Glutamatergic neuron (in vitro differentiated cells): ENCODE measurements around the gene MS4A18. TPM values are rescaled to one million over a fixed set of nuclear protein-coding genes. Genes with fewer than 3 reads are reported as not detected.

Experiments
- DNase-seq: peaks from one replicate; pipeline ENCODE4 v3.0.0; 2022
- H3K27ac Mint-ChIP-seq: one replicate; pipeline ENCODE4 v1.8.0; 2020; ENCODE audit warnings: mild to moderate bottlenecking, mixed read lengths, inconsistent platforms; ENCODE audit not compliant: unreplicated experiment
- H3K27me3 Mint-ChIP-seq: one replicate; pipeline ENCODE4 v1.8.0; 2020; ENCODE audit warnings: mild to moderate bottlenecking, moderate library complexity, mixed read lengths, inconsistent platforms; ENCODE audit not compliant: unreplicated experiment
- H3K36me3 Mint-ChIP-seq: one replicate; pipeline ENCODE4 v1.8.0; 2020; ENCODE audit warnings: mild to moderate bottlenecking, mixed read lengths, inconsistent platforms; ENCODE audit not compliant: unreplicated experiment
- H3K4me1 Mint-ChIP-seq: one replicate; pipeline ENCODE4 v1.8.0; 2020; ENCODE audit warnings: mild to moderate bottlenecking, low read depth, mixed read lengths, inconsistent platforms; ENCODE audit not compliant: unreplicated experiment
- H3K4me3 Mint-ChIP-seq: one replicate; pipeline ENCODE4 v1.8.0; 2020; ENCODE audit warnings: mild to moderate bottlenecking, mixed read lengths, inconsistent platforms; ENCODE audit not compliant: unreplicated experiment
- H3K9me3 Mint-ChIP-seq: one replicate; pipeline ENCODE4 v1.8.0; 2020; ENCODE audit warnings: mild to moderate bottlenecking, moderate library complexity, mixed read lengths, inconsistent platforms; ENCODE audit not compliant: unreplicated experiment
- total RNA-seq: library from RNA; stranded (reverse); fragmentation: NEBNext Ultra II Directional; extraction: Animal tissue kit (Norgen Biotek cat#: 25700); gene quantifications from one replicate; pipeline ENCODE4 v1.2.1, GENCODE V29; 2021; ENCODE audit not compliant: unreplicated experiment
- TF ChIP-seq, protein P1 (sequence below): fragments of 200-600 bp; sonication (generic); IDR thresholded peaks from one replicate; pipeline ENCODE4 v1.5.0; 2021; ENCODE audit not compliant: partially characterized antibody, unreplicated experiment

The MS4A18 gene
- total RNA-seq, 1 donor from 2014 or later: not detected

DNA sequence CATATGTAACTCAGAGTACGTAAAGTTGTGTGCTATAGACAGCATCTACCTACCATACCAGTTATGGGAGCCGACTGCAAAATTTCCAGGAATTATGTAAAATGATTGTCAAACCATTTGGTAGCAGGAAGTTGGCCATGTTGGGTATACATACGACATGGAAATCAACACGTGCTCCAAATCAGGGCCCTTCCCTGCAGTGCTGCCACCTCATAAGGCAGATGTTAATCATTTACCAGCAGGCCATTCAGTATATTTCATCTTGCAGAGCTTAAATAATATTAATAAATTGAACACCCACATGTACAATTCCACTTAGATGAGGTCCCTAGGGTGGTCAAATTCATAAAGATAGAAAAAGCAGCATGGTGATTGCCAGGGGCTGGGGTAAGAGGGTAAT, 9.8 kb downstream of the MS4A18 start:
- Mint-ChIP-seq H3K4me1 (no peaks in the 10 kb centered on the region), H3K4me3 (no peak overlapping the region), H3K27me3 (no peaks in the 10 kb centered on the region), H3K9me3 (peaks cover 2% of the 10 kb centered on the region), H3K27ac (no peak overlapping the region), H3K36me3 (no peaks in the 10 kb centered on the region)
- DNase-seq: no peak
- TF ChIP-seq, protein P1, sequence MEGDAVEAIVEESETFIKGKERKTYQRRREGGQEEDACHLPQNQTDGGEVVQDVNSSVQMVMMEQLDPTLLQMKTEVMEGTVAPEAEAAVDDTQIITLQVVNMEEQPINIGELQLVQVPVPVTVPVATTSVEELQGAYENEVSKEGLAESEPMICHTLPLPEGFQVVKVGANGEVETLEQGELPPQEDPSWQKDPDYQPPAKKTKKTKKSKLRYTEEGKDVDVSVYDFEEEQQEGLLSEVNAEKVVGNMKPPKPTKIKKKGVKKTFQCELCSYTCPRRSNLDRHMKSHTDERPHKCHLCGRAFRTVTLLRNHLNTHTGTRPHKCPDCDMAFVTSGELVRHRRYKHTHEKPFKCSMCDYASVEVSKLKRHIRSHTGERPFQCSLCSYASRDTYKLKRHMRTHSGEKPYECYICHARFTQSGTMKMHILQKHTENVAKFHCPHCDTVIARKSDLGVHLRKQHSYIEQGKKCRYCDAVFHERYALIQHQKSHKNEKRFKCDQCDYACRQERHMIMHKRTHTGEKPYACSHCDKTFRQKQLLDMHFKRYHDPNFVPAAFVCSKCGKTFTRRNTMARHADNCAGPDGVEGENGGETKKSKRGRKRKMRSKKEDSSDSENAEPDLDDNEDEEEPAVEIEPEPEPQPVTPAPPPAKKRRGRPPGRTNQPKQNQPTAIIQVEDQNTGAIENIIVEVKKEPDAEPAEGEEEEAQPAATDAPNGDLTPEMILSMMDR: no peak

DNA sequence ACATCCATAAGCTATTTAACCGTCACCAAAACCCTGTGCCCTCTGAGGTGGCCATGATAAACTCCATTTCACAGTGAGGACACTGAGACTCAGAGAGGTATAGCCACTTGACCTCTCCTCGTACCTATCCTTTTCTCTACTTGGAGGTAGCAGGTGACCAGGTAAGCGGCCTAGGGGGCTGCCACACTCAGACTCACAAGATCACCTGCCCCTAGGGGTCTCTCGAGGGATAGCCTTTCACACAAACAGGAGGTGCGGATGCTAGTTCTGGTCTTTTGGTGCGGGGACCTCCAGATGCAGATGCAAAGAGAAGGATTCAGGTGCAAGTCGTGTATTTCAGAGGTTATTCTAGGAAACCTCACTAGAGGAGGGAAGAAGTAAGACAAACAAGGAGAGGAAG, 14.6 kb downstream of the MS4A18 start:
- Mint-ChIP-seq H3K9me3 (peaks cover 4% of the 10 kb centered on the region), H3K27me3 (peaks cover 2% of the 10 kb centered on the region), H3K36me3 (peaks cover 4% of the 10 kb centered on the region), H3K4me3 (no peak overlapping the region), H3K27ac (no peak overlapping the region), H3K4me1 (no peaks in the 10 kb centered on the region)
- TF ChIP-seq, protein P1: no peak
- DNase-seq: no peak

DNA sequence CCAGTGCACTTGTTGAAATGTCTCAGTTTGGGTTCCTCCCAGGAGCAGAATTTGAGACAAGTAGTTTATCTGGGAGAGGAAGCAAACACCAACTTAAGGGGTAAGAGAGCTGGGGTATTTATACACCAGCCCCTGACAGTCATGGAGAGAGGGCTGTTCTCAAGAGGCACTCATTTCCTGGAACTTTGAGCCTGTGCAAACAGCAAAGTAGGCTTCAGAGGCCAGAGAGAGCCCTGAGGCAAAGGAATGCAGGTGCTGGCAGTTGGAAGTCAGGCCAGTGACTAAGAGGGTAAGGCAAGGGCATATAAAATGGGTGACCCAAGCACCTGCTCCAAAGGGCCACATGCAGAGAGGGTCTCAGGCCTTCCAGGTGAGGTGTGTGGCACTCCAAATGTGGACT, 16.1 kb downstream of the MS4A18 start:
- Mint-ChIP-seq H3K36me3 (peaks cover 5% of the 10 kb centered on the region), H3K27ac (no peak overlapping the region), H3K4me1 (no peaks in the 10 kb centered on the region), H3K4me3 (no peak overlapping the region), H3K27me3 (peaks cover 2% of the 10 kb centered on the region), H3K9me3 (peaks cover 6% of the 10 kb centered on the region)
- no peak for DNase-seq
- TF ChIP-seq, protein P1: no peak

DNA sequence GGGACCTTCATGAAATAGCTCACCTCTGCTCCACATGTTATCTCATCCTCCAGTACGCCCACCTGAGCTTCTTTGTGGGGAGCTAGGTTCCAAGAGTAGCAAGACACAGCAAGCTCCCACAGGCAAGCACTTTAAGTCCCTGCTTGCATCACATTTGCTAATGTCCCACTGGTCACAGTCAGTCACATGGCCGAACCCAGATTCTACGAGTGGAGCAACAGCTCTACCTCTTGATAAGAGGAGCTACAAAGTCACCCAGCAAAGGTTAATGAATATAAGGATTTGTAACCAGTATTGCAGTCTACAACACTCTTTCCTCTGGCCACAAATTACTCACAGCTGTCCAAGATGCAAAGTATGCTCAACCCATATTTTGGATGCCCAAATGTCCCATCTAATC, 16.9 kb downstream of the MS4A18 start:
- TF ChIP-seq, protein P1: no peak
- no peak overlapping the region for H3K4me3 Mint-ChIP-seq
- peaks cover 2% of the 10 kb centered on the region for H3K27me3 Mint-ChIP-seq
- peaks cover 5% of the 10 kb centered on the region for H3K36me3 Mint-ChIP-seq
- H3K9me3 Mint-ChIP-seq: peaks cover 7% of the 10 kb centered on the region
- no peaks in the 10 kb centered on the region for H3K4me1 Mint-ChIP-seq
- DNase-seq: no peak
- H3K27ac Mint-ChIP-seq: no peak overlapping the region

DNA sequence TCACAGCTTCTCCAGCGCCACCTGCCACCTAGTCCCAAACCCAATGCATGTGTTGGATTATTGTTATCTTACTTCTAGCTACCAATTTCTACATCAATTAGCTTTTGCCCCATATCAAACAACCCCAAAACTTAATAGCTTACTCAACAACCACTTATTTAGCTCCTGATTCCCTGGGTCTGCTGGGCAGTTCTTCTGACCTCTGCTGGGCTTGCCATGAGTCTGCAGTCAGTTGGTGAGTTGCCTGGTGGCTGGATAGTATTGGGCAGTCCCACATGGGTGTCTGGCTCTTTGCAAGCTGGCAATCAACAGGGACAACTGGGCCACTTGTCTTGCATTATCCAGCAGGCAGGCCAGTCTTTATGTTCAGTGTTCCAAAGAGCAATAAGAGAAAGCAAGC, 18.5 kb downstream of the MS4A18 start:
- Mint-ChIP-seq H3K4me1 (no peaks in the 10 kb centered on the region), H3K4me3 (no peak overlapping the region), H3K27ac (no peak overlapping the region), H3K9me3 (peaks cover 10% of the 10 kb centered on the region), H3K36me3 (peaks cover 5% of the 10 kb centered on the region), H3K27me3 (peaks cover 2% of the 10 kb centered on the region)
- DNase-seq: no peak
- TF ChIP-seq, protein P1: no peak
